Mucosa of gallbladder (tissue), 1 donor: Measurements from ENCODE around the gene LDAH. TPM values are rescaled to one million over a fixed set of nuclear protein-coding genes. Genes with fewer than 3 reads are reported as not detected.
A peak's percentile ranks its signal among the peaks of the same experiment; 100 is the strongest.

Experiments used
- DNase-seq: peaks from one replicate; pipeline ENCODE4 v3.0.0-alpha.2; 2020; ENCODE audit warnings: low spot score
- total RNA-seq: library from RNA; stranded (reverse); gene quantifications from one replicate; pipeline ENCODE4 v1.2.1, GENCODE V29; 2021
- donor health status: DM: no; HTN: no; CAD: no.

LDAH gene
- total RNA-seq, 1 donor from 2014 or later, result 19.3 TPM

GRCh38 chr2:20682167-20682920, 140.6 kb downstream of the LDAH start:
- DNase-seq, result no peak

GRCh38 chr2:20680744-20681375, 142.0 kb downstream of the LDAH start:
- DNase-seq, result no peak

- DNase-seq, result no peak
Observed at GRCh38 chr2:20678780-20679179, 144.1 kb downstream of the LDAH start.

GRCh38 chr2:20678086-20678395, 144.9 kb downstream of the LDAH start:
- DNase-seq, result no peak

- no peak for DNase-seq
Observed at GRCh38 chr2:20677301-20678085, 145.4 kb downstream of the LDAH start.

- DNase-seq, result peak; percentile 53
Observed at GRCh38 chr2:20676353-20677215, 146.3 kb downstream of the LDAH start.

GRCh38 chr2:20675701-20676352, 147.1 kb downstream of the LDAH start:
- DNase-seq, result peak; percentile 40

GRCh38 chr2:20674974-20675679, 147.8 kb downstream of the LDAH start:
- DNase-seq, result no peak

GRCh38 chr2:20674309-20674965, 148.5 kb downstream of the LDAH start:
- no peak for DNase-seq

GRCh38 chr2:20673686-20674308, 149.1 kb downstream of the LDAH start:
- no peak for DNase-seq

- DNase-seq, result no peak
Observed at GRCh38 chr2:20672201-20672951, 150.5 kb downstream of the LDAH start.

GRCh38 chr2:20671736-20672080, 151.2 kb downstream of the LDAH start:
- DNase-seq, result no peak

- DNase-seq, result no peak
Observed at GRCh38 chr2:20671036-20671735, 151.7 kb downstream of the LDAH start.

- no peak for DNase-seq
Observed at GRCh38 chr2:20670315-20671035, 152.4 kb downstream of the LDAH start.

GRCh38 chr2:20669562-20670314, 153.2 kb downstream of the LDAH start:
- no peak for DNase-seq

GRCh38 chr2:20668871-20669475, 153.9 kb downstream of the LDAH start:
- DNase-seq, result no peak

GRCh38 chr2:20668451-20668850, 154.4 kb downstream of the LDAH start:
- DNase-seq, result no peak
